Stimulated activated CD8-positive, alpha-beta memory T cell treated with anti-CD3 and anti-CD28 coated beads, Interleukin-12 subunit alpha, Interleukin-12 subunit beta, amount 100 ng/mL, for 4 hours (primary cell): Measurements from ENCODE around the gene TBC1D24.

Source experiments
- DNase-seq: peaks from one replicate; pipeline ENCODE4 v3.0.0-alpha.2; 2020; ENCODE audit warnings: low read depth

Gene TBC1D24

GRCh38 chr16:2499454-2499853 lies 24.5 kb downstream of the TBC1D24 start:
- DNase-seq, result no peak

- no peak for DNase-seq
Observed at GRCh38 chr16:2499890-2500429, 25.0 kb downstream of the TBC1D24 start.

DNA sequence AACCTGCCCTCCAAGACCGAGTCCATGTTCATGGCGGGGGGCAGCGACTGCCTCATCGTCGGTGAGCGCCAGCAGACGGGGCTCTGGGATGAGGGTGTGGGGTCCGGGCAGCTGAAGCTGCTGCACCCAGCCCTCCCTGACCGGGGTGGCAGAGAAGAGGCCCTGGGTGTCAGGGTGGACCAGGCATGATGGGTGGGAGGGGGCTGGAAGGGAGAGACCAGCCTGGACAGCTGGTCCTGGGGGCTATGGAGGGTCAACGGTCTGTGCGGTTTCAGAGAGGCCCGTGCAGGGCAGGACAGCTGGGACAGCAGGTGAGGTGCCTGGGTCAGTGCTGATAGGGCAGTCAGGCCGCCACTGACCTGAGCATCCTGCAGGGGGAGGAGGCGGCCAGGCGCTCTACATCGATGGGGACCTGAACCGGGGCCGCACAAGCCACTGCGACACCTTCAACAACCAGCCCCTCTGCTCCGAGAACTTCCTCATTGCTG lies 25.5 kb downstream of the TBC1D24 start:
- no peak for DNase-seq

GRCh38 chr16:2500918-2501750 lies 26.2 kb downstream of the TBC1D24 start:
- peak; percentile 67 for DNase-seq

GRCh38 chr16:2501946-2502895 lies 27.3 kb downstream of the TBC1D24 start:
- DNase-seq, result no peak

- no peak for DNase-seq
Observed at GRCh38 chr16:2505695-2506094, 30.8 kb downstream of the TBC1D24 start.

- no peak for DNase-seq
Observed at GRCh38 chr16:2507052-2507659, 32.2 kb downstream of the TBC1D24 start.

- no peak for DNase-seq
Observed at GRCh38 chr16:2507665-2508064, 32.7 kb downstream of the TBC1D24 start.

DNA sequence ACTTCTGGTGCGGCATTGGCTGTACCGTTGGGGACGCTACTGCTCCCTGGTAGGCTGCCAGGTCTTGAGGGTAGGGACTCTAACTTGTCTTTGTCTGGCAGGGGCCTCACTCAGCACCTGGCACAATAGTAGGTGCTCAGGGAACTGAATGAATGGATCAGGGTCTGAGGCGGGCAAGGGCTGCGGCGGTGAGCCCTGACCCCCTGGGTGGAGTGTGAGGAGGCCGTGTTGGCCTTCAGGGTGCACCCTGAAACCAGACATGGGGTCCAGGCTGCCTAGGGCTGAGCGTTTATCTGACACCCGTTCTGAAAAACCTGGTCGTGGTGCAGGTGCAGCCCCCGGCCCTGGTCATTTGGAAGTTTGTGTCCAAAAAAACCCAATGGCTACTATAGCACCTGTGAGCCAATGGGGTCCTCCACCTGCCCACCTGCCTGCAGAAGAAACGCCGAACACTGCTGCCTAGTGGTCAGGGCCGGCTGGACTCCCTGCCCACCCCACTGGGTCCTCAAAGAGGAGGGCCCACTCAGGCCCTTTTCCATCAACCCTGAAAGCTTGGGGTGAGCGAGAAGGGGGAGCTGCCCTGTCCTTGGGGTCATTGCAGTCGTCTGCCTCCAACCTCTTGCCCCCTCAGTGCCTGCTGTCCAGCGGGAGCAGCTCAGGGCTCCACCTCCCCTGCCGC lies 33.9 kb downstream of the TBC1D24 start:
- no peak for DNase-seq

- no peak for DNase-seq
Observed at GRCh38 chr16:2511128-2511800, 36.3 kb downstream of the TBC1D24 start.

DNA sequence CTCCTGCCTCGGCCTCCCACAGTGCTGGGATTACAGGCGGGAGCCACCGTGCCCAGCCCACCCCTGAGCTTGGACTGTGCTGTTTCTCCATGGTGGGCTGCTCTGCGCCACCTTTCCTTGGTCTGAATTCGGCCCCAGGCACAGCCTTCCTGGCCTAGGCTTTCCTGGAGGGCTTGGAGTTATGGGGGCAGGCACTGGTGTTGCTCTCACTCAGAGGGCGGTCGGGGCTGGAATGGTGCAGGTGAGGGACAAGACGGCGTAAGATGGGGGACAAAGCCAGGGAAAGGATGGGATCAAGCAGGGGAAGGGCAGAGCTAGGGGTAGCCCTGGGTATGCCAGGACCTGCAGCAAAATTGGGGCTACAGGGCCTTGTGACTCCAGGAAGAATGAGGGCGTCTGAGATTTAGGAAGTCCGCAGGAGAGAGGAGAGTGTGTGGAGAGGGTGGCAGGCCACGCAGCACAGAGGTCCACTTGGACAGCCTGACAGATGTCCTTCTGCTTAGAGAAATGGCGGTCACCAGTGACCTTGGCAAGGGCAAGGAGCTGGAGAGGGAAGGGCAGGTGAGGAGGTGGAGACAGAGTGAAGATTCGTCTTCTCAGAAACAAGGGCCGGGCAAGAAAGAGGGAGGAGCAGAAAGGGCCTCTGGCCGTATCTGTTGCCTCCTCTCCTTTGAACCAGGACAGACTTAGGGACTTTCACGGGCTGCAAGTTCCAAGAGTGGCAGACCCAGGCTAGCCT lies 37.2 kb downstream of the TBC1D24 start:
- no peak for DNase-seq

DNA sequence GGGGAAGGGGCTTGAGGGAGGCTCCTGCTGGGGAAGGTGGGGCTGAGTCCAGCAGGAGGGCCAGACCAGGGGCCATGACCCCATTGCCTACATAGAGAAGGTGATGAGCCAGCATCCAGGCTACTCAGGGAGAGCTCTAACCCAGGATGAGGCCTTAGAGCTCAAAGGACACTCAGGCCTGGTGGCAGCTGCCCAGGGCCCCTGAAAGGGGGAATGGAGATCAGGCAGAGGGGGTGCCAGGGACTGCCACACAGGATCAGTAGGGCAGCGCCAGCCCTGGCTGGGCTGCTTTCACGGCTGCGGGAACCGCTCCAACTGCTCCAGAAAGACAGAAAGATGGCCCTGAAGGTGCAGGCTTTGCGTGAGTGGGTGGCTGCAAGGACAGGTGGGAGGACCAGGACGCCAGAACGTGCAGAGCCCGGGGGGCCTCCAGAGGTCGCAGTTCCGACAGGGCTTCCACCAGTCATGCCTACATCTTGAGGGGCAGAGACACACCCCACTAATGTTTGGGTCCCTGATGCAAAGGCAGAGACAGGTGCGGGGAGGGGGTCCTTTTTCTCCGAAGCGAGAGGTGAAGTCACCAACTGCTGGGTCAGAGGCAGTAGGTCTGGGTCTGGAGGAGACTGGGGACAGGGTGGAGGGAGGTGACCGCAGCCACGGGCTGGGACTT lies 37.9 kb downstream of the TBC1D24 start:
- no peak for DNase-seq

GRCh38 chr16:2513405-2514332 lies 38.7 kb downstream of the TBC1D24 start, which contains the start of gene ATP6V0C:
Gene ATP6V0C, plus strand, starts transcription at chr16:2513952. Its CDS starts 152 bp downstream, at chr16:2514104.
- peak; percentile 85 for DNase-seq

DNA sequence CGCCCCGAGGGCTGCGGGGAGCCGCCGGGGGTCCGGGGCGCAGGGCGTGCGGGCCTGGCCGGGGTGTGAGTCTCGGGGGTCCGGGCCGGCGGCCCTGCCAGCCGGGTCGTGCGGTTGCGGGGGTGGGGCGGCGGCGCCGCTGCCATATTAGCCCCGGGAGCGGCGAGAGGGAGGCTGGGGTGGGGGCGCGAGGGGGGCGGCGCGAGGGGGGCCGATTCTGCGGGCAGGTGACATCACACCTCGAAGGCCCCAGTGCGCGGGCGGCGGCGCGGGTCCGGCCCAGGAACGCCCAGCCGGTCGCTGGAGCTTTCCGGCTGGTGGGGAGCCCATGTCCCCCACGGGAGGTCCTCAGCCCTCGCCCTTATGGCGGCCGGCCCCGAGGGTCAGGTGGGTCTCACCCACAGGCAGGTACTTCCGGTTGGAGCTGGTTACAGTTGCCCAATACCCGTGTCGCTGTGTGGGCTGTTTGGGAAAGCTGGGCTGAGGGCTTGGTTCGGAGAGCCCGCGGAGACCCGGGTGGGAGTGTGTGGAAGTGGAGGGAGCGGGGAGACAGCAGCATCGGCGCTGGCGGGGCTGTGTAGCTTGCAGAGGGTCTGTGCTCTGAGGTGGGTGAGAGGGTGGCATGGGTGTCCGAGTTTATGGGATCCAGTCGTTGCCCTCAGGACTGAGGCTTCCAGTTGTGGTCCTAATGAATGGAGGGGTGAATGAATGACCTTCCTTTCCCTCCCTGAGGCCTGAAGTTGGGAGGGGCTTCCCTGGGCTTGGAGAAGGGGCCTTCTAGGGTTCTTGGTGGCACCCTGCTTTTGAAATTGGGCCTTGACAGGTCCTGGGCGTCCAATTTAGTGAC lies 39.6 kb downstream of the TBC1D24 start:
- DNase-seq, result peak; percentile 28

GRCh38 chr16:2515180-2515851 lies 40.4 kb downstream of the TBC1D24 start:
- no peak for DNase-seq

DNA sequence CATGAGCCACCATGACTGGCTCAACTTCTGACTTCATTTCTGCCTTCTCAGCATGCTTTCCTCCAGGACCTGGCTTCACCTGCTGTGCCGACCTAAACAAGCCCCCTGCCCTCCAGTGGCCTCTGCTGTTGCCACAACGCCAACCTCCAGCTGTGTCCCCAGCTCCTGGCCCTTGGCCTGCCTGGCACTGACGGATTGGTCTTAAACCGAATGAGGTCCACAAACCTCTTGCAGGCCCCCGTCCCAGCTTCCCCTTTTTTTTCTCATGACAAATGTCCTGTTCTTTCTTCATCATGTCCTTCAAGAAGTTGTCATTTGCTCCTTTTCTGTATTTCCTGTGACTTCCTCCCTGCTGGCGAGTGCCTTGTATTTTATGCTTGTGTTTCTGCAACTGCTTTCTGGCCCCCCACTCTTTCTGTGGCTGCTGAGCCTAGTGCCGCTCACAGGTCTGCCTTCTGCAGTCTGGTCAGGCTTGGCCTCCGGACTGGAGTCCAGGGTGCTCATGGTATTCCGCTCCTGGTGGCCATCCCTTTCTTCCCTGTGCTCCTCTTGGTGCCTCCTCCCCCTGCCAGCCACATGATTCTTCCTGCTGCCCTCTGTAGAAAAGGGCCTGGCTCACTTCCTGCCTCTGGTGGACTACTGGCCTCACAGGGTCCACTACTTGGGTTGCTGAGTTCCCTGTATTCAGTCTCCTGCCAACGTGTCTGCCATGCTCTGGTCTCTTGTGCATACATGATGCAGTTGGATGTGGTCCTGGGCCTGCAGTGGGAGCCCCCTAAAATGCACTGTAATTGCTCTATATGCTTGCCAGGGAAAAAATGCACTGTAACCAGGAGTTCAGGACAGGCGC lies 41.7 kb downstream of the TBC1D24 start:
- no peak for DNase-seq
